Measurements from ENCODE around the gene MYG1. TPM values are rescaled to one million over a fixed set of nuclear protein-coding genes. Genes with fewer than 3 reads are reported as not detected.

The MYG1 gene
- 73.4 and 73.5 TPM in 2 replicates for total RNA-seq

GRCh38 chr12:53299454-53300180, at the start of gene MYG1:
Gene MYG1, plus strand, starts transcription at chr12:53299695. Its CDS starts 43 bp downstream, at chr12:53299738.

GRCh38 chr12:53267999-53268629, 31.4 kb upstream of the MYG1 start, which contains the start of gene ESPL1:
Gene ESPL1, plus strand, starts transcription at chr12:53268299. Its CDS starts 468 bp downstream, at chr12:53268767.

GRCh38 chr12:53295070-53295890, 4.2 kb upstream of the MYG1 start, which contains the start of gene PFDN5:
Gene PFDN5, plus strand, starts transcription at chr12:53295542. Its CDS starts 26 bp downstream, at chr12:53295568.

GRCh38 chr12:53336181-53336681, 36.7 kb downstream of the MYG1 start, which contains the start of gene SP7:
Gene SP7, minus strand, starts transcription at chr12:53336354. Its CDS starts 708 bp downstream, at chr12:53335646.

Other genes with a start within 250 kb of the MYG1 start
- gene TNS2, start 249.6 kb upstream of the MYG1 start, total RNA-seq: 68.3 and 74.5 TPM in 2 replicates
- 24.7 and 27.1 TPM in 2 replicates for gene SPRYD3, start 220.3 kb upstream of the MYG1 start, total RNA-seq
- gene IGFBP6, start 202.0 kb upstream of the MYG1 start, total RNA-seq: 632 and 635 TPM in 2 replicates
- under 0.01 TPM in 1 of 2 replicates, not detected in the other for gene SOAT2, start 196.2 kb upstream of the MYG1 start, total RNA-seq
- gene ZNF740, start 119.0 kb upstream of the MYG1 start, total RNA-seq: 5.2 and 5.9 TPM in 2 replicates
- 4.2 and 5.4 TPM in 2 replicates for gene CSAD, start 118.8 kb upstream of the MYG1 start, total RNA-seq
- gene ITGB7, start 92.4 kb upstream of the MYG1 start, total RNA-seq: under 0.01 TPM in 2 replicates
- 27.4 and 32.1 TPM in 2 replicates for gene RARG, start 67.5 kb upstream of the MYG1 start, total RNA-seq
- 12.4 and 13.2 TPM in 2 replicates for gene ESPL1, start 31.4 kb upstream of the MYG1 start, total RNA-seq
- gene PFDN5, start 4.2 kb upstream of the MYG1 start, total RNA-seq: 364 and 411 TPM in 2 replicates
- 95.6 and 105 TPM in 2 replicates for gene AAAS, start 21.9 kb downstream of the MYG1 start, total RNA-seq
- not detected in 2 replicates for gene SP7, start 36.7 kb downstream of the MYG1 start, total RNA-seq
- 32.4 and 34.3 TPM in 2 replicates for gene SP1, start 80.5 kb downstream of the MYG1 start, total RNA-seq
- gene AMHR2, start 124.2 kb downstream of the MYG1 start, total RNA-seq: not detected in 2 replicates
- gene PRR13, start 142.0 kb downstream of the MYG1 start, total RNA-seq: 115 and 126 TPM in 2 replicates
- 125 and 136 TPM in 2 replicates for gene PCBP2, start 152.4 kb downstream of the MYG1 start, total RNA-seq
- gene MAP3K12, start 199.8 kb downstream of the MYG1 start, total RNA-seq: 17.1 and 18.7 TPM in 2 replicates
- gene TARBP2, start 201.6 kb downstream of the MYG1 start, total RNA-seq: 48.2 and 48.4 TPM in 2 replicates
- not detected in 2 replicates for gene NPFF, start 207.8 kb downstream of the MYG1 start, total RNA-seq

All from bronchus fibroblast of lung (primary cell).